GM18519 (cell line): Measurements from ENCODE around the gene SPIRE1.
"Not testable (repeated sequence)": the region's sequence is repeated elsewhere in the genome, so short reads cannot be mapped to it uniquely, and the experiment has no call there.

Experiments used
- ATAC-seq: cut with Tn5 transposase; IDR thresholded peaks from one replicate; pipeline ENCODE4 v1.9.1; 2021; ENCODE audit warnings: mild to moderate bottlenecking, moderate library complexity; ENCODE audit not compliant: unreplicated experiment, low FRiP score

The SPIRE1 gene

DNA sequence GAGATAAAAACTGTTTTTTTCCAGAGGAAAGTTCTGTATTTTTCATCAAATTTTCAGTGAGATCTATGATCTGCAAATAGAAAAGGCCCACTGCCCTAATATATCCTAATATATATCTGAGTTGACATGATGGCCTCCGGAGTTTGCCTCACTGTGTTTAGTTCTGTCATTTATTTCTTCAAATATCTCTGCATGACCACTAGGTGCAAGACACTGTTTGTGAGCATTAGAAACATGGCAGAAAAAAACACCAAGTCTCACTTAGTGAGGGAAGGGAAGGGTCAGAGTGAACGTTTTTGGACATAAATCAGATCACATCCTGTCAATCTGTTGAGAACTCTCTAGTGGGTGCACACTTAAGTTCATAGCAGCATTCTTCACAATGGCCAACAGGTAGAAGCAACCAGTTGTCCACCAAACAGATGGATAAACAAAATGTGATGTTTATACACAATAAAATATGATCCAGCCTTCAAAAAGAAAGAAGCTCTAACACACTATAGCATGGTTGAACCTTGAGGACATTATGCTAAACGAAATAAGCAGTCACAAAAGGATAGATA lies 53.4 kb downstream of the SPIRE1 start:
- ATAC-seq: no peak

DNA sequence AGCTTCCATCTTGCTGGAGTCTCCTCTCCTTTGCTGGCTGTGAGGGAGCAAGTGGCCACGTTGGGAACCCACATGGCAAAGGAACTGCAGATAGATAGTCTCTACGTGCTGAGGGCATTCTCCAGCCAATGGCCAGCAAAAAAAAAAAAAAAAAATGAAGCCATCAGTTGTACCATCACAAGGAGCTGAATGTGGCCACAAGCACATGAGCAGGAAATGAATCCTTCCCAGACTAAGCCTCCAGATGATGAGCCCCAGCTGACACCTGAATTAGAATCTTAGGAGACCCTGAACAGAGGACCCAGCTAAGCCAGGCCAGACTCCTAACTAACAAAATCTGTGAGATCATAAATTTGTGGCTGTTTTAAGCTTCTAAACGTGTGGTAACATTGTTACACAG lies 57.9 kb downstream of the SPIRE1 start:
- ATAC-seq: no peak

DNA sequence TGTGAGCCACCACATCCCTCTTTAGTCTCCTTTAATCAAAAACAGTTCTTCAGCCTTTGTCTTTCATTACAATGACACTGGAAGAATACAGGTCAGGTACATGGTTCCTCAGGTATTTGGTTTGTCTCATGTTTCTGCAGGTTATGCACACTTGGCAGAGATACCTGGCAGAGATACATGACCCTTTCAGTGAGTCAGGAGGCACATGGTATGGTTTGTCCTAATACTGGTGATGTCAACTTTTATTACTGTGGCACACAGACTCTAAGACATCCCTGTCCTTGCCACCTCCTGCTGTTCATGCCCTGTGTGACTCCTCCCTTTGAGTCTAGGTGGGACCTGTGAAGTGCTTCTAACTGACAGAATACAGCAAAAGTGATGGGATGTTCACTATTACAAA lies 58.4 kb downstream of the SPIRE1 start:
- no peak for ATAC-seq

DNA sequence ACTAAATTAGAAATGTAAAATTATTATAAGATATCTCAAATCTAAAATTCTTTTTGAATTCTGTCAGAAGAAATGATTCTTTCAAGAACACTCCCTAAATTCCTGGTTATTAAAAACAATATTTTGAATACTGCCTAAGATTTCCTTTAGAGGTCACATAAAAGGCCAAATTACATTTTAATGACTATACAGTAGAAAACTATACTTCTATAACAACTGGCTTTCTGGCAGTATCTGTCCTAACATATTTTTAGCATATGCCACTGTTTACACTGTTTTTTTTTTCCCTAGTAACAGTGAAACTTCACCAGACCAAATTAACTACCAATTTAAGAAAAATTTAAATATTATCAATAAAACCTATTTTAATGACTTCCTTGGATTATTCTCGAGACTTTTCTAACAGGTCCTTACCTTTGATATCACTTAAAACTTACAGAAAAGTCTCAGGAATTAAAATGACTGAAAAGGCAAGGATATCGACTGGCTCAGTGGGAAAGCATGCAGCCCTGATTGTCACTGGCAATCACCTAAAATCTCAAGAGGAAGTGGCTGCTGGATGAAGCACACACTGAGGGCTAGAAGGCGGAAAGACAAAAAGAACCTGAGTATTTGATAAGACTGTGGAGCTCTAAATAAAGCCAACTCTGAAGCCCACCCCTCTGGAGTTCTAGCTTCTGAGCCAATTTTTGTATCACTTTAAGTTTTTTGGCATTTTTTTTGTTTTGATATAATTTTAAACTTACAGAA lies 59.6 kb downstream of the SPIRE1 start:
- ATAC-seq: no peak

DNA sequence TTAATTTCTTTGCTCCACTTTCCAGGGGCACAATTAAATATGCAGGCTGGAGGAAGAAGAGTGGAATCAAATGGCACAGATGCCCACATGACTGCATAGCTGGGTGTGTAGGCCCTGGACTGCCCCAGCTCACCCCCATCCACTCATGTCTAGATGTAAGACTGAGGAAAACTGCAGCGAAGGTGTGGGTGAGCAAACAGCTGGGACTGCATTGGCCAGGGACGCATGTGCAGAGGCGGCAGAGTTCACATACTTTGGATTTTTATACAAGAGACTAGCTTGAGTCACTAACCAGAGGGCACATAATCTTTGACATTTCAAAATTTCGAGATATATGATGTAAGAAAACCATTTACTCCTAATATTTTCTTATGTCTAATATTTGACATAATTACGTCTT lies 60.1 kb downstream of the SPIRE1 start:
- no peak for ATAC-seq

DNA sequence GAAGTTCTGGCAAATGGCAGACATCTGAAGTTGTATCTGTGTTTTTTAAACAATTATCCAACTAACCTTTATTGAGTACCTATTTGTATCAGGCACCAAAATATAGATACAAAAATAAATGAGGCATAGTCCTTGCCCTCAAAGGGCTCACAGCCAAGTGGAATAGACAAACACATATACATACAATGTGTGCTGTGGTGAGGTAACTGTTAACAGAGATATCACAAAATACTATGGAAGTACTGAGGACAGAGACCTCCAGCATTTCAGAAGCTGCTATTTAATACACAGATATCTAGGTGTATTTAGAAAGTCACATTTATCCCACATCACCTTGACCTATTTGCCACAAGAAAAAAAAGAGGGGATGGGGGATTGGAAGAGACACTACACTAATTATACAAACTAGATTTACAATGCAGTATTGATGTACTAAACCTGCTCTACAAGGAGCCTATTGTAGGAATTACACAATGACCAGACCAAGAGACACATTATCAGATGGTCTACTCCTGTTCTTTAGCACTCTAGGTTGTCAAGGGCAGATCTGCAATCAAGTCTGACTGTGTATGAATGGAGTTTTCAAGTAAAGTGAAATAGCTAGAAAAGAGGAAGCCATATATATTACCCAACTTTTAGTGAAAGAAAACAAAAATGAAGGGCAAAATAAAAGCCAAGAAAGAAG lies 62.2 kb downstream of the SPIRE1 start:
- no peak for ATAC-seq

DNA sequence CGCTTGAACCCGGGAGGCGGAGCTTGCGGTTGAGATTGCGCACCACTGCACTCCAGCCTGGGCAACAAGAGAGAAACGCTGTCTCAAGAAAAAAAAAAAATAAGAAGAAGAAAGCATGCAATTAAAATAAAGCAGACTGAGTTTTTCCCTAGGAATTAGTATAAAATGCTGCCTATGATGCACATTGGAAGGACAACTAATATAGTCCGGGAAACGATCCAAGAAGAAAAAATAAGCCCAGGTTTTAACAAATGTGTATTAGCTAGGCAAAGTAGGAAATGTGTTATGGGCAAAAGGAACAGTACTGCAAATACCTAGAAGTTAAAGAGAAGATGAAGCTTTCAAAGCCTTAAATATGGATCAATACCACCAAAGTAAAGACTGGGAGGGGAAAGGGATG lies 64.0 kb downstream of the SPIRE1 start:
- ATAC-seq: no peak

DNA sequence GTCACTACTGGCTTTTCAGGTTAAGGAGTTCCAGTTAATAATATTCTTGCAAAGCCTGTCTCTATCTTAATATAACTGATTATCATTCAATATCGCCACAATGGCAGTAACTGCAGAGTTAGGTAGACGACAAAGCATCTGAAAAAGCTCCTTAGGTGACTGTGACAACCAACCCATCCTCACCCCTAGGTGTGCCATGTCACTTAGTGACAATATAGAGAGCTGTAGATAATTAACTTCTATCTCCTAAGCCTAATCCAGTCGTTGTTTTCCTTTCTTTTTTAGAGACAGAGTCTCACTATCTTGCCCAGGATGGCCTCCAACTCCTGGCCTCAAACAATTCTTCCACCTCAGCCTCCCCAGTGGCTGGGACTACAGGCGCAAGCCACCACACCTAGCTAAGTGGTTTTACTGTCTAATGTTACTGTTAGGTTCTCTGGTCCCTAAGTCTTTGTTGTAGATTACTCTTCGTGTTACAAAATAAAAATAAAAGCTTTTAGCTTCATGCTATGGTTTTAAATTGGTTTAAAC lies 65.2 kb downstream of the SPIRE1 start:
- ATAC-seq: no peak

DNA sequence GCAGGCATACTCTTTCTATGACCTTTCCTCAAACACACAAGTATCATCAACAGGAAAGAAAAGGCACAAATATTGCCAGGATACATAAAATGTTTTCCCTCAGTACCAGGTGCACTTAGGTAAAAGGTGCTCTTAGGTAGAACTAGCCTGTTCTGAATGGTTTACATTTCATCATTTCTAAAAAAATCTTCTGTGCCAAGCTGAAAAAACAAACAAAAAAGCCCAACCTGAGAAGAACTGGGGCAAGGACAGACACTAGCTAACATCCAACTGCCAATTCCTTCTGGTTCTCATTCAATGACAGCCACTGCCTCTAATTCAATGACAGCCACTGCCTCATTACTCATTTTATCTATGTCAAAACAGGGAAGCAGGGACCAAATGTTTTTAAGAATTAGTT lies 68.5 kb downstream of the SPIRE1 start:
- ATAC-seq: no peak

DNA sequence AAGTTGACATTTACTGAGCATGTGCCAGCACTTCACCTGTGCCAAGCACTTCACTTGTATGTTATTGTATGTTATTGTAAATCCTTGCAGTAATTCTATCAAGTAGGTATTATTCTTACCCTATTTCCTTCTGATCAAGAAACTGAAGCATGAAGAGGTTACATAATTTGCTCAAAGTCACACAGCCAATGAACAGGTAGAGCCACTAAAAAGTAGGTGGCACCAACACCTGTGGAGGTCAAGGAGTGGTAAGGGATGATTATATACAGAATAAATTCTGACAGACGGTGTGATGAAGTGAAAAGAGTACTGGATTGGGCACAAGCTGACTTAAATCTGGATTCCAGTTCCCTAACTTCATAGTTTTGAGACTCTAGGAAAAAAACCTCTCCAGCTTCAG lies 71.0 kb downstream of the SPIRE1 start:
- no peak for ATAC-seq

DNA sequence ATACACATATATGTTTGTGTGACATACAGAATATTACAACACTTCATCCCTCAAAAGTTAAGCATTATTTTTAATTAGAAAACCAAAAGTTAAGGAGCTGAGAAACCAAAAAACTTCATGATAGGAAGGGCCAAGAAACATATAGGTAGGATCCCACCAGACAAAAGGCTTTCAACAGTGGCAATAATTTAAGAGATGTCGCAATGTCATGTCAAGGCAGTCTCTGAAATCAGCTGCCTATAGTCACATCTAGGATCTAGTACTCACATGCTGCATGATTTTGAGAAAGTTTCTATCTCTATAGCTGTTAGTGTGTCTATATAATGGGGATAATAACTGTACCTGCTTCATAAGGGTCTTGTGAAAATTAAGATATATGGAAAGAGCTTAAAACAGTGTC lies 72.7 kb downstream of the SPIRE1 start:
- no peak for ATAC-seq

DNA sequence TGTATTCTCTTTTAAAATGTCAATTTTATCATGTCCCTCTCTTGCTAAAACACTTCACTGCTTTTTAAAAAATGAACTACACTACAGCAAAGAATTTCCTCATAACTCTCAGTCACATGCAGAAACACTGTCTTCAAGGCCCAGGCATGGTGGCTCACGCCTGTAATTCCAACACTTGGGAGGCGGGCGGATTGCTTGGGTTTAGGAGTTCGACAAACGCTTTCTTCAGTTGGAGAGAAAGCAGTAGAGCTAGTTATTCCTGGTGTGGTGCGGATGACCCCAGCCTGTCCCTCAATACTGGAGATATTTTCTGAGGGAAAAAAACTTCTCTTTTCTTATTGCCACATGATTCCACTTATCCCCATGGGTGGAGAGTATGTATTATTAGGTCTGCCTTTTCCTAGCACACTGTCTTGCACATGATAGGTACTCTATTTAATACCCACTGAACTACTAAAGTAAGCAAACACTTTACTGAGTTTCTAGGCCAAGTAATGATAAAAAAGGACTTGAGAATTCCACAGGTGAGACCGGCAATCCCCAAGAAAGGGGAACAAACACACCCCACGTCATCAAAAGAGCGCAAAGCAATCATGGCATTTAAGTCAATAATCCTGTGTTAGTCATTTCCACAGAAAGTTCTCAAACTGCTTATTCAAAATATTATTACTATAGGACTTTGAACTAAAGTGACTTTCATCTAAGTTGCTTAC lies 77.1 kb downstream of the SPIRE1 start:
- no peak for ATAC-seq

DNA sequence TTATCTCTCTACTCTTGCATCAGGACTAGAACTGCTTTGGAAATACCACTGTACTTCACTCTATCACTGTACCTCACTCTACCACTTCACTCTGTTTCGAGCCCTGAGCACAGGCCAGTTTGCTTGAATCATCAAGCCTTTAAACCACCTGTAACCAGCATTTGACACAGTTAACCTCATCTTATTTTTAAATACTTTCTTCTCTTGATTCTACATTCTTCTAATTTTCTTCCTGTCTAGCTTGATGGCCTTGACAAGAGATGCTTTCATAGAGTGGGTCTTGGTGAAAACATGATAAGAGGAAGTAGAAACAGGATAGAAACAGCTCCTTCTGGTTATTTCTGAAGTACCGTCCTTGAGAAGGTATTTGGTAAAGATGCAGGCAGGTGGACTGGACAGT lies 78.1 kb downstream of the SPIRE1 start:
- ATAC-seq: no peak

DNA sequence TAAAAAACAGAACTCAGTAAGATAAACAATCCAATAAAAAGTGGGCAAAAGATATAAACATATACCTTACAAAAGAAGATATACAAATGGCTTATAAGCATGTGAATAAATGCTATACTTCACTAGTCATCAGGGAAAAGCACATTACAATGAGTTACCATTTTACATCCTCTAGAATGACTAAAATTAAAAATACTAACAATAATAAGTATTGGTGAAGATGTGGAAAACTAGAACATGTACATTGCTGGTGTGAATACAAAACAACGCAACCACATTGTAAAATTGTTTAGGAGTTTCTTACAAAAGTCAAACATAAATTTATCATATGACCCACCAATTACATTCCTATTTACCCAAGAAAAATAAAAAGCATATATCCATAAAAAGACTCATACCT lies 80.1 kb downstream of the SPIRE1 start:
- no peak for ATAC-seq

DNA sequence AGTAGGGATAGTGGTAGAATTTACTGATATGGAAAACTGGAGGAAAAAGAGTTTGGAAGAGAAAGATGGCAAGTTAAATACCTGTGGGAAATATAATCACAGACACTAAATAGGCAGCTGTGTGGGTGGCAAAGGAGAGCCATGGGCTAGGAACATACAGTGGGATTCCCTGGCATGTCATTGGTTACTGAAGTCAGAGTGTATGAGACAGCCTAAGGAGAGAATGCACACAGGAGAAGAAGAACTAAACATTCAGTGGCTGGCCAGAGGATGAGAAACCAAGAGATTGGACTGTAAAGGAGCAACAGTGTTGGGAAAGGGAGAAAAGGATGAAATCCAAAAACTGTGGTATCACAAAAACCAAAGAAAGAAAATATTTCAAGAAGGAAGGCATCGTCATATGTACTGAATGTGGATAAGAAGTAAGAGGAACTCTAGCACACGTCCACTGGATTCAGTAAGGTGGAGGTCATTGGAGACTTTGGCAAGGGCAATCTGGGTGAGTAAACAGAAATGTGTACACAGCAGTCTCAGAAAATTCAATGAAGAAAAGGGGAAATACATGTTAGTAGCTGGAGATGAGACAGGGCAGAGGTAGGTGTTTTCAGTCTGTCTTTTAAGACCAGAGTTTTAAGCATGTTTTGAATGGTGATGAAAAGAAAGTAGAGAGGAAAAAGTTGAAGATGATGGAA lies 83.3 kb downstream of the SPIRE1 start:
- ATAC-seq: no peak

DNA sequence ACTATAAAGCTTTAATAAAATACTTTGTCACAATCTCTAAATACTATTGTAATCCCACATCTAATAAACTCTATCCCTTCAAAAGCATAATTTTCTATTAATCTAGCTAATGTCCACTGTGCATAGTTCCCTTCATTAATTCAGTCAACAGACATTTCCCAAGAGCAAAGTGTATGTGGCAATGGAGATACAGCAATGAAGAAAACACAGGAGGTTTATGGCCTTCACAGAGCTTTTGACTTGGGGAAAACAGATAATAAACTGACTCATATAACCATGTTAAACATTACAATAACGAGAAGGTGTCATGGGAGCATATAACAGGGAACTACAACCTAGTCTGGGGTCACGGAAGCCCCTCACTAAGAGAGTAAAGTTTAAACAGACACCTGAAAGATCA lies 86.3 kb downstream of the SPIRE1 start:
- ATAC-seq: no peak

DNA sequence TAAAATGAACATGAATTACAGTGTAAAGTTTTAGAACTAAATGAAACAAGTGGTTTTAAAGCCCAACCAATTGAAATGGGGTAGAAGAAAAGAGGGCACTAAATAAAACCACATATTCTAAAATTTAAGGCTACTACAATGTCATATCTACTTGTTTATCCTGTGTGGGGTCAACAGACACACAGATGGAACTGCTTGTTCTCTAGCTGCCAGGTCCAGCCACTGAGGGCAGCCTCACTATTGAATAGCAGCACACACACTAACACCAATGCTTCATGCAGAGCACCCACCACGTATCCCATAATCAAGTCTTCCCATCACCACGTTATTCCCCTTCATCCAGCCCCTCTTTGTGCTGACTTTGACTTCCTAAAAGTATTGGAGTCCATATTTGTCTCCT lies 88.1 kb downstream of the SPIRE1 start:
- ATAC-seq: no peak

DNA sequence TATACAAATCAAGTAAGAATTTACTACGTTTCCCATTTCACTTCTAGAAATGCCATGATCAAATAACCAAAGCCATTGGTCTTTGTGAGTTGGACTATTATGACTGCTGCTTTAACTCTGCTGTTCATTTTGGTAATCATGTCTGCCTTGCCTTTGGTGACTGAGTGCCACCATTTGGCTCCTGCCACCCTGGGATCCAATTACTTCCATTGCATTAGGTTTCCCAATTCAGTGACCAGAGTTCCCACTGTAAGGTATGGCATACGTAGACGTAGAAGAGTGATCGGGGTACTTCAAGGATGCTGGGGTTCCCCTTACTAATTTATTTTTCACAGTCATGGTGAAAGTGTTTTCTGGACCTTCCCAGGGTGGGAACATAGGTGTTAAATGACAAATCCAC lies 90.1 kb downstream of the SPIRE1 start:
- no peak for ATAC-seq

DNA sequence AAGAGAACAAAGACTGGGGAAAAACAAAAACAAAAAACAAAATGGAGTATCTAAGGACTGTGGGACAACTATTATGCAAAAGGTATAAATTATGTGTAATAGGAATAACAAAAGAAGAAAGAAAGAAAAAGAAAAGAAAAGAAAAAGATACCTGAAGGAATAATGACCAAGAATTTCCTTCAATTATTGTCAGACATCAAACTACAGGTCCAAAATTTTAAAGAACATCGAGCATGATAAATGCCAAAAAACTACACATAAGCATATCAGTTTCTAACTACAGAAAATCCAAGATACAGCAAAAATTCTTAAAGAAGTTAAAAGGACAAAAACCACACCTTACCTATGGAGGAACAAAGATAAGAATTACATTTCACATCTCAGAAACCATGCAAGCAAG lies 93.0 kb downstream of the SPIRE1 start:
- no peak for ATAC-seq

DNA sequence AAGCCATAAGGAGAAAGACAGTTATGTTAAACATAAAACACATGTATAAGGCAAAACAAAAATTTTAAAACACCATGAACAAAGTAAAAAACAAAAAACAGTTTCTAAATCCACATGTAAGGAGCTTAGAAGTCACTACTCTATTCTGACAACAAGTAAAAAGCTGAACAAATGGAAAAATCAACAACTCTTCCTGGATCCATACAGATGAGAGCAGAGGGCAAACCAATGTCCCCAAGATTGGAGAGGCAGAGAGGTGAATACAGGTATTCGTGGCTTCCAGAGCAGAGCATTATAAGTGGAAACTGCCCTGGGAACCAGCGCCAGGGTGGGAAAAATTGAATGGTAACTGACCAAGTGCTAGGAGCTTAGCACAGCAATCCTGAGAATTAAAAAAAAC lies 93.5 kb downstream of the SPIRE1 start:
- ATAC-seq: no peak

DNA sequence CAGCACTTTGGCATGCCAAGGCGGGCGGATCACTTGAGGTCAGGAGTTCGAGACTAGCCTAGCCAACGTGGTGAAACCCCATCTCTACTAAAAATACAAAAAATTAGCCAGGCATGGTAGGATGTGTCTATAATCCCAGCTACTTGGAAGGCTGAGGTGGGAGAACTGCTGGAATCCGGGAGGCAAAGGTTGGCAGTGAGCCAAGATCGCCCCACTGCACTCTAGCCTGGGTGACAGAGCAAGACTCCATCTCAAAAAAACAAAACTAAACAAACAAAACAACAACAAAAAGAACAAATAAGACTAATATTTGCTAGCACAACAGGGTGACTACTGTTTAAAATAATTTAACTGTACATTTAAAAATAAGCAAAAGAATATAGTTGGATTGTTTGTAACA lies 97.3 kb downstream of the SPIRE1 start:
- ATAC-seq: not testable (repeated sequence)
